ENCODE results near the gene POC1A.
"Not testable (repeated sequence)": the region's sequence is repeated elsewhere in the genome, so short reads cannot be mapped to it uniquely, and the experiment has no call there.

POC1A gene

DNA sequence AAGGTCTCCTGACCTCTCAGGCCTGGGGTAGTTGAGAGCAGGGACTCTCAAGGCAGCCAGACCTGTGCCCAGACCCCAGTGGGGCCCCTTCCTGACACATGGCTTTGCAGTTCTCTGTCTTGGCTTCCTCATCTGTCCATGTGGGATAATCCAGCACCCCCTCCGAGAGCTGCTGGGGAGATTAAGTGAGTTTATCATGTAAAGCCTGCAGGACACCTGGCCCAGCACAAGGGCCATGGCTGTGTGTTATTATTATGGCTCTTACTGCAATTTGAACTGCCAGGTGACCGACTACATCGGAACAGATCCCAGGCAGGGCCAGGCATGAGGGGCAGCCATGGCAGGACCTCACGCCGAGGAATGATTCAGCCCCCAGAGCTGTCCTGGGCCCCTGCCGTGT is 110.5 kb downstream of the POC1A start:
- TF ChIP-seq, protein P1, sequence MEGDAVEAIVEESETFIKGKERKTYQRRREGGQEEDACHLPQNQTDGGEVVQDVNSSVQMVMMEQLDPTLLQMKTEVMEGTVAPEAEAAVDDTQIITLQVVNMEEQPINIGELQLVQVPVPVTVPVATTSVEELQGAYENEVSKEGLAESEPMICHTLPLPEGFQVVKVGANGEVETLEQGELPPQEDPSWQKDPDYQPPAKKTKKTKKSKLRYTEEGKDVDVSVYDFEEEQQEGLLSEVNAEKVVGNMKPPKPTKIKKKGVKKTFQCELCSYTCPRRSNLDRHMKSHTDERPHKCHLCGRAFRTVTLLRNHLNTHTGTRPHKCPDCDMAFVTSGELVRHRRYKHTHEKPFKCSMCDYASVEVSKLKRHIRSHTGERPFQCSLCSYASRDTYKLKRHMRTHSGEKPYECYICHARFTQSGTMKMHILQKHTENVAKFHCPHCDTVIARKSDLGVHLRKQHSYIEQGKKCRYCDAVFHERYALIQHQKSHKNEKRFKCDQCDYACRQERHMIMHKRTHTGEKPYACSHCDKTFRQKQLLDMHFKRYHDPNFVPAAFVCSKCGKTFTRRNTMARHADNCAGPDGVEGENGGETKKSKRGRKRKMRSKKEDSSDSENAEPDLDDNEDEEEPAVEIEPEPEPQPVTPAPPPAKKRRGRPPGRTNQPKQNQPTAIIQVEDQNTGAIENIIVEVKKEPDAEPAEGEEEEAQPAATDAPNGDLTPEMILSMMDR (IDR thresholded peaks at IDR 0.05; ENCODE audit: extremely low read depth, insufficient read depth, missing control alignments): no peak
- in situ Hi-C loops (cut with MboI; ENCODE audit: low pct_unique_long_range_greater_than_20kb, low sequenced_read_pairs, unreplicated experiment): no loop called here
- no peak for DNase-seq (ENCODE audit: low spot score)

DNA sequence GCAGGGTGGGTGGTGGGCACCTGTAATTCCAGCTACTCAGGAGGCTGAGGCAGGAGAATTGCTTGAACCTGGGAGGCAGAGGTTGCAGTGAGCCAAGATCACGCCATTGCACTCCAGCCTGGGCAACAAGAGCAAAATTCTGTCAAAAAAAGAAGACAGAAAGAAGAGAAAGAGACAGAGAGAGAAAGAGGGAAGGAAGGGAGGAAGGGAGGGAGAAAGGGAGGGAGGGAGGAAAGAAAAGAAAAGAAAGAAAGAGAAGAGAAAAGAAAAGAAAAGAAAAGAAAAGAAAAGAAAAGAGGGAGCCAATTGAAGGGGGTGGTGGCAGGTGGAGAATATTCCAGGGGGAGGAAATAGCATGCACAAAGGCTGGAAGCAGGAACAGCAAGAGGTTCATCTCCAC is 111.2 kb downstream of the POC1A start:
- DNase-seq (ENCODE audit: low spot score); in situ Hi-C loops (cut with MboI; ENCODE audit: low pct_unique_long_range_greater_than_20kb, low sequenced_read_pairs, unreplicated experiment): not testable (repeated sequence)

DNA sequence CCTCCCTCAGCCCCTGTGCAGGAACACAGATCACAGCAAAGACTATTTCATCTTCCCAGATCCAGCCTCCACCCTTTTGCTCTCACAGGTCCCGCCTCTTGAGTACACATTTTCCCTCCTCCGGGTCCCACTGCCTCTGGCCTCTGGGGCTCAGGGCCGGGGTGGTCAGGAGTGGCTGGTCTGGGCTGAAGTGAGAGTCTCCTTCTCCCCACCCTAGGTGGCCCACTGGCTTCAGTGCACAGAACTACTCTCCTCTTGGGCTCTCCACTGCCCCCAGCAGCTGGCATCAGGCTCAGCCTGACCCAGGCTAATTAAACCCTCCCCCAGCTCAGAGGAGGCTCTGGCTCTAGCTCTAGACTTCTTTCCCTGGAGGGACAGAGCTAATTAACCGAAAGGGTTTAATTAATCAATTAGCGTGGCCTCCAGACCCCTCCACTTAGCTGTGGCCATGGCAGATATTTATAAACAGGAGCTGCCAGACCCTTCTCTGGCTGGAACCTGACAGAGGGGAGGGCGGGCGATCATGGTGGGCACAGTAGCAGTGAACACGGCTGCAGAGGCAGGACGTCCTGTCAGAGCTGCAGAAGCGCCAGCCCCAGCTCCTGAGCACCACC is 113.0 kb downstream of the POC1A start:
- TF ChIP-seq, protein P1 (IDR thresholded peaks at IDR 0.05; ENCODE audit: extremely low read depth, insufficient read depth, missing control alignments): peak; percentile 6
- no peak for DNase-seq (ENCODE audit: low spot score)
- in situ Hi-C loops (cut with MboI; ENCODE audit: low pct_unique_long_range_greater_than_20kb, low sequenced_read_pairs, unreplicated experiment): no loop called here

DNA sequence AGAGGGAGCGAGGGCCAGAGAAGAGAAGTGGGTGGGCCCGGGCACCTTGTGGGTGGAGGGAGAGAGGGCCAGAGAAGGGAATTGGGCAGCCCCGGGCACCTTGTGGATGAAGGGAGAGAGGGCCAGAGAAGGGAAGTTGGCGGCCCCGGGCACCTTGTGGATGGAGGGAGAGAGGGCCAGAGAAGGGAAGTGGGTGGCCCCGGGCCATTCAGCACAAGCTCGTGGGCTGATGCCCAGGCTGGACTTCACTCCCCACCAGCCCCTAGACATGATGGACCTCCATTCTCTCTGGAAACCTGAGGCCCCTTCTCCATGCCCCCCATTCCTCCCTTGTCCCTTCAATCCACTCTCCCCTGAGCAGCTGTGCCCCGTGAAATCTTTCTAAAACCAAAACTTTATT is 113.6 kb downstream of the POC1A start:
- in situ Hi-C loops (cut with MboI; ENCODE audit: low pct_unique_long_range_greater_than_20kb, low sequenced_read_pairs, unreplicated experiment): no loop called here
- DNase-seq (ENCODE audit: low spot score): no peak
- TF ChIP-seq, protein P1 (IDR thresholded peaks at IDR 0.05; ENCODE audit: extremely low read depth, insufficient read depth, missing control alignments): no peak

DNA sequence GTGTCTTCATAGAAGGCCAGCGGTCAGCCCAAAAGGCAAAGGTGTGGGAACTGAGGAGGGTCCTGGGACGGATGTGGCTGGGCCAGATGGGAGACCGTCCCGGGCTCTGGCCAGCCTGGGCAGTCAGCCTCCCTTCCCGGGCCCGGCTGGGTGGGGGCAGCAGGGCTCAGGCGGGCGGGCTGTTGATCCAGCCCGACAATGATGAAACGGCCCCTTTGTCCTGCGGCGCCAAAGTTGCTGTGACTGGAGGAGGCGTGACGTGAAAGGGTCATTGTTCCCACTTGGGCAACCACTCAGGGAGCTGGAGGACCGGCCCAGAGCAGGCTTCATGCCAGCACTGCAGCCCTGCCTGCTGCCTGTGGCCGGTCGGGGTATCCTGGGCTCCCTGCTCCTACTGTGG is 114.4 kb downstream of the POC1A start:
- TF ChIP-seq, protein P1 (IDR thresholded peaks at IDR 0.05; ENCODE audit: extremely low read depth, insufficient read depth, missing control alignments): no peak
- no peak for DNase-seq (ENCODE audit: low spot score)
- in situ Hi-C loops (cut with MboI; ENCODE audit: low pct_unique_long_range_greater_than_20kb, low sequenced_read_pairs, unreplicated experiment): no loop called here

DNA sequence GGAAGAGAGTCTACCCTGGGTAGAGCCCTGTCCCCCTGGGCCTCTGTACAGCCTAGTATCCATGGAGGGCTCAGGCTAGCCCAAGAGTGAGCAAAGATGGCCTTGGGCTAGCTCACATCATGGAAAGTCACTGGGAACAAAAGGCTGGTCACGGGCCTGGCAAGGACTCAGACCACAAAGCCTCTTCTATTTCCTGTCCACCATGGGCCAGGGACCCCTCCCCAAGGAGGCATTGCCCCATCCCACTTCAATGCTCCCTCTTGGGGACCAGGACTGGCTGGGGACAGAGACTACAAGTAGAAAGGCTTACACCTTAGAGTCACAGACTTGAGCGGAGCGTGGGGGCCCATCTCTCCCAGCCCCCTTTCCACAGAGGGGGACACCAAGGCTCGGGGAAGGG is 114.8 kb downstream of the POC1A start:
- TF ChIP-seq, protein P1 (IDR thresholded peaks at IDR 0.05; ENCODE audit: extremely low read depth, insufficient read depth, missing control alignments): no peak
- DNase-seq (ENCODE audit: low spot score): no peak
- in situ Hi-C loops (cut with MboI; ENCODE audit: low pct_unique_long_range_greater_than_20kb, low sequenced_read_pairs, unreplicated experiment): no loop called here

DNA sequence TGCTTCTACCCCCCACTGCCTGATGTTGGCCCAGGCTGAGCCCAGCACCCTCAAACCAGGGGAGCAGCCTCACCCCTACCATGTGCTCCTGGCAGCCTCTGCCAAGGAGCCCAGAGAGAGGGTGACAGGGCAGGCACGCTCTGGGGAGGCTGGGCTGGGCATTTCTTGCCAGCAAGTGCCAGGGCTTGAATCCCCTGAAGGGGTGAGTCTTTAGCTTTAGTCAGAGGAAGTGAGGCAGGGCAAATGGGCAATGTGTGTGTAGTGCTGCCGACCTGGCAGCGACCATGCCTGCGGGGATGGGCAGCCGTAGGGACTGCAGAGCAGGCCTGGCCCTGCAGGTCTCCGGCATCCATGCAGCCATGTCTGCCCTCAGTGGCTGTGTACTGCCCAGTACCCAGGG is 116.0 kb downstream of the POC1A start:
- no peak for DNase-seq (ENCODE audit: low spot score)
- TF ChIP-seq, protein P1 (IDR thresholded peaks at IDR 0.05; ENCODE audit: extremely low read depth, insufficient read depth, missing control alignments): no peak
- in situ Hi-C loops (cut with MboI; ENCODE audit: low pct_unique_long_range_greater_than_20kb, low sequenced_read_pairs, unreplicated experiment): no loop called here
